MM.1S (cell line): ENCODE data around the gene PRODH.
"Not testable (repeated sequence)": the region's sequence is repeated elsewhere in the genome, so short reads cannot be mapped to it uniquely, and the experiment has no call there.

Experiments
- DNase-seq: peaks from one replicate; pipeline ENCODE4 v3.0.0-alpha.2; 2015
- H2AFZ ChIP-seq: fragments of 300-600 bp; sonication (generic); 2 replicates; pipeline ENCODE4 v1.6.0; 2016; ENCODE audit warnings: antibody characterized with exemption, low read length
- H3F3A ChIP-seq: fragments of 300-600 bp; sonication (generic); 2 replicates; pipeline ENCODE4 v1.6.1; 2016; ENCODE audit warnings: mild to moderate bottlenecking, antibody characterized with exemption, low read length, moderate library complexity, mixed read lengths; ENCODE audit not compliant: insufficient read depth
- H3K27ac ChIP-seq: fragments of 300-600 bp; sonication (generic); 2 replicates; pipeline ENCODE4 v1.5.1; 2016; ENCODE audit warnings: mild to moderate bottlenecking, low read length
- H3K27me3 ChIP-seq: fragments of 300-600 bp; sonication (generic); replicated peaks from 2 replicates; pipeline ENCODE4 v1.6.0; 2016; ENCODE audit warnings: low read length; ENCODE audit not compliant: insufficient read depth
- H3K36me3 ChIP-seq: fragments of 300-600 bp; sonication (generic); replicated peaks from 2 replicates; pipeline ENCODE4 v1.6.1; 2016; ENCODE audit warnings: mild to moderate bottlenecking, low read length, mixed read lengths; ENCODE audit not compliant: insufficient read depth
- H3K4me1 ChIP-seq: fragments of 300-600 bp; sonication (generic); 2 replicates; pipeline ENCODE4 v1.6.1; 2016; ENCODE audit warnings: low read length, mixed read lengths
- H3K4me2 ChIP-seq: fragments of 300-600 bp; sonication (generic); 2 replicates; pipeline ENCODE4 v1.6.0; 2016; ENCODE audit warnings: low read depth, low read length
- H3K4me3 ChIP-seq: fragments of 300-600 bp; sonication (generic); 2 replicates; pipeline ENCODE4 v1.5.1; 2016; ENCODE audit warnings: low read length, mixed read lengths
- H3K79me2 ChIP-seq: fragments of 300-600 bp; sonication (generic); 2 replicates; pipeline ENCODE4 v1.6.1; 2016; ENCODE audit warnings: mixed run types, low read length, mixed read lengths
- H3K9ac ChIP-seq: fragments of 300-600 bp; sonication (generic); 2 replicates; pipeline ENCODE4 v1.6.1; 2016; ENCODE audit warnings: low read length, mixed read lengths
- H3K9me2 ChIP-seq: fragments of 300-600 bp; sonication (generic); replicated peaks from 2 replicates; pipeline ENCODE4 v1.6.1; 2016; ENCODE audit warnings: mild to moderate bottlenecking, low read length, mixed read lengths; ENCODE audit not compliant: insufficient read depth
- H3K9me3 ChIP-seq: fragments of 300-600 bp; sonication (generic); replicated peaks from 2 replicates; pipeline ENCODE4 v1.6.1; 2016; ENCODE audit warnings: mild to moderate bottlenecking, low read length, mixed read lengths; ENCODE audit not compliant: insufficient read depth
- H4K20me1 ChIP-seq: fragments of 300-600 bp; sonication (generic); 2 replicates; pipeline ENCODE4 v1.6.1; 2016; ENCODE audit warnings: mild to moderate bottlenecking, low read length, moderate library complexity, mixed read lengths; ENCODE audit not compliant: insufficient read depth
- CTCF ChIP-seq: fragments of 300-600 bp; sonication (generic); IDR thresholded peaks from 2 replicates; pipeline ENCODE4 v1.5.1; 2016; ENCODE audit warnings: antibody characterized with exemption, low read length, mixed read lengths
- EZH2 ChIP-seq: fragments of 300-600 bp; sonication (generic); optimal IDR thresholded peaks from 2 replicates; pipeline ENCODE3; 2017; ENCODE audit warnings: low read depth, mild to moderate bottlenecking, antibody characterized with exemption, low read length, mixed read lengths
- EZH2phosphoT487 ChIP-seq: fragments of 300-600 bp; sonication (generic); IDR thresholded peaks from 2 replicates; pipeline ENCODE4 v1.6.1; 2018; ENCODE audit warnings: antibody characterized with exemption, low read length

Gene PRODH

GRCh38 chr22:18952022-18952421 lies 15.9 kb upstream of the PRODH start:
- no peak overlapping the region for H3K9ac ChIP-seq
- no peak overlapping the region for H3K27ac ChIP-seq
- H4K20me1 ChIP-seq: no peaks in the 10 kb centered on the region
- H3K9me3 ChIP-seq: no peaks in the 10 kb centered on the region
- H3K9me2 ChIP-seq: no peaks in the 10 kb centered on the region
- no peak overlapping the region for H2AFZ ChIP-seq
- no peaks in the 10 kb centered on the region for H3K4me1 ChIP-seq
- no peak overlapping the region for H3K4me3 ChIP-seq
- no peak for TF ChIP-seq EZH2
- no peak for TF ChIP-seq CTCF
- no peak for TF ChIP-seq EZH2phosphoT487
- H3K4me2 ChIP-seq: no peak overlapping the region
- H3K27me3 ChIP-seq: peaks cover 38% of the 10 kb centered on the region
- no peak for DNase-seq
- no peaks in the 10 kb centered on the region for H3K79me2 ChIP-seq
- H3K36me3 ChIP-seq: no peaks in the 10 kb centered on the region
- H3F3A ChIP-seq: no peaks in the 10 kb centered on the region

GRCh38 chr22:18950141-18950540 lies 14.0 kb upstream of the PRODH start:
- TF ChIP-seq CTCF (no peak), EZH2phosphoT487 (no peak), EZH2 (no peak)
- Histone ChIP-seq H4K20me1 (no peaks in the 10 kb centered on the region), H3K36me3 (no peaks in the 10 kb centered on the region), H3K27ac (no peak overlapping the region), H3F3A (no peaks in the 10 kb centered on the region), H3K27me3 (peaks cover 27% of the 10 kb centered on the region), H3K9me3 (no peaks in the 10 kb centered on the region), H3K79me2 (no peaks in the 10 kb centered on the region), H2AFZ (no peak overlapping the region), H3K9me2 (no peaks in the 10 kb centered on the region), H3K9ac (no peak overlapping the region), H3K4me3 (no peak overlapping the region), H3K4me2 (no peak overlapping the region), H3K4me1 (no peaks in the 10 kb centered on the region)
- DNase-seq: no peak

DNA sequence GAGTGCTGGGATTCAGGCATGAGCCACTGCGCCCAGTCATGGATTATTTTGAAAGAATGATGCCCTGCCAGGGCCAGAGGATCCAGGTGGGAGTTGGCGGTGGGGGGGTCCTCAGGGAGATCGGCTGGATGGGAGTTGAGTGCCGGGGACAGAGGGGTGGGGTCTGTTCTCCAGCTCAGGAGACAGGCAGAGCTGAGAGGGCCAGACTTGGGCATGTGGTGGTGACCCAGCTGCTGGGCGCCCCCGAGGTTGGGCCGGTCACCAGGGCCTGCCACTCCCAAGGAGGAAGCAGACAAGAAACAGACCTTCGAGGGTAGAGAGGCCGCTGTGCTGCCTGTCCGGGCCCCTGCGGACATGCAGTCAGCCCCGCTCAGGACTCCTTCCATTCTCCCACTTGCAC lies 11.8 kb upstream of the PRODH start:
- Histone ChIP-seq H3K9me3 (no peaks in the 10 kb centered on the region), H3K9me2 (no peaks in the 10 kb centered on the region), H4K20me1 (no peaks in the 10 kb centered on the region), H3K79me2 (no peaks in the 10 kb centered on the region), H3K4me3 (no peak overlapping the region), H3K4me1 (no peaks in the 10 kb centered on the region), H3K27me3 (peaks cover 27% of the 10 kb centered on the region), H3K36me3 (no peaks in the 10 kb centered on the region), H3K9ac (no peak overlapping the region), H3K27ac (no peak overlapping the region), H3K4me2 (no peak overlapping the region), H3F3A (no peaks in the 10 kb centered on the region), H2AFZ (no peak overlapping the region)
- no peak for DNase-seq
- TF ChIP-seq CTCF: no peak
- no peak for TF ChIP-seq EZH2phosphoT487
- TF ChIP-seq EZH2: no peak

DNA sequence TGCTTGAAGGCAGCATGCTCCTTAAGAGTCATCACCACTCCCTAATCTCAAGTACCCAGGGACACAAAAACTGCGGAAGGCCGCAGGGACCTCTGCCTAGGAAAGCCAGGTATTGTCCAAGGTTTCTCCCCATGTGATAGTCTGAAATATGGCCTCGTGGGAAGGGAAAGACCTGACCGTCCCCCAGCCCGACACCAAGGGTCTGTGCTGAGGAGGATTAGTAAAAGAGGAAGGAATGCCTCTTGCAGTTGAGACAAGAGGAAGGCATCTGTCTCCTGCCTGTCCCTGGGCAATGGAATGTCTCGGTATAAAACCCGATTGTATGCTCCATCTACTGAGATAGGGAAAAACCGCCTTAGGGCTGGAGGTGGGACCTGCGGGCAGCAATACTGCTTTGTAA lies 11.0 kb upstream of the PRODH start:
- not testable (repeated sequence) for H3K4me3 ChIP-seq, H3K36me3 ChIP-seq, H4K20me1 ChIP-seq, H3K79me2 ChIP-seq, H3F3A ChIP-seq, H3K9ac ChIP-seq, H2AFZ ChIP-seq, H3K9me3 ChIP-seq, H3K4me1 ChIP-seq, H3K4me2 ChIP-seq, H3K9me2 ChIP-seq, H3K27ac ChIP-seq, DNase-seq
- peaks cover 27% of the 10 kb centered on the region for H3K27me3 ChIP-seq

- H4K20me1 ChIP-seq, H2AFZ ChIP-seq, H3K9me3 ChIP-seq, H3K79me2 ChIP-seq, H3K4me2 ChIP-seq, H3K27me3 ChIP-seq, H3K4me1 ChIP-seq, H3K9ac ChIP-seq, DNase-seq, H3K36me3 ChIP-seq, H3K9me2 ChIP-seq, H3K27ac ChIP-seq, H3F3A ChIP-seq, H3K4me3 ChIP-seq: not testable (repeated sequence)
Measured at GRCh38 chr22:18938691-18939090, 2.6 kb upstream of the PRODH start.

DNA sequence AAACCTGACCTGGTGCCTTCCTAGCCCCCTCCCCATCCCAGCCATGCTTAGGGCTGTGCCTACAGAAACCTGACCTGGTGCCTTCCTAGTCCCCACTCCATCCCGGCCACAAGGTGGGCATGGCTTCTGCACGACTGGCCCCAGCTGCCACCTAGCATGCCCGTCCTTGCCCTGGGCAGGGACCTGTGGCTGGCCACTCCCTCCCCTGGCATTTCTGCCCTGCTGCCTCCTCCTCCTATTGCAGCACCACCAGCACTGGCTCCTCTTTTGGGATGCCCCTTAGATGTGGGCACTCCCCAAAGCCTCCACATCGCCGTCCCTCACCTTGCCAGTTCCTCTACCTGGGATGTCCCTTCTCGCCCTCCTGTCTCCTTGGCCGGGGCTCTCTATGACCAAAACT lies 1.4 kb downstream of the PRODH start:
- not testable (repeated sequence) for H3K4me2 ChIP-seq, H3K4me3 ChIP-seq, H4K20me1 ChIP-seq, H3K4me1 ChIP-seq, H3K27me3 ChIP-seq, H3K27ac ChIP-seq, H3K9me3 ChIP-seq, H3F3A ChIP-seq, H3K79me2 ChIP-seq, H2AFZ ChIP-seq, H3K9ac ChIP-seq, DNase-seq, H3K9me2 ChIP-seq, H3K36me3 ChIP-seq
